CD4-positive, alpha-beta T cell treated with Interleukin-17A for 1 hour (primary cell): ENCODE results near the gene MUC2.
"Not testable (repeated sequence)": the region's sequence is repeated elsewhere in the genome, so short reads cannot be mapped to it uniquely, and the experiment has no call there.

ENCODE experiments used
- DNase-seq: peaks from one replicate; pipeline ENCODE4 v3.0.0-alpha.2; 2020

MUC2 gene

DNA sequence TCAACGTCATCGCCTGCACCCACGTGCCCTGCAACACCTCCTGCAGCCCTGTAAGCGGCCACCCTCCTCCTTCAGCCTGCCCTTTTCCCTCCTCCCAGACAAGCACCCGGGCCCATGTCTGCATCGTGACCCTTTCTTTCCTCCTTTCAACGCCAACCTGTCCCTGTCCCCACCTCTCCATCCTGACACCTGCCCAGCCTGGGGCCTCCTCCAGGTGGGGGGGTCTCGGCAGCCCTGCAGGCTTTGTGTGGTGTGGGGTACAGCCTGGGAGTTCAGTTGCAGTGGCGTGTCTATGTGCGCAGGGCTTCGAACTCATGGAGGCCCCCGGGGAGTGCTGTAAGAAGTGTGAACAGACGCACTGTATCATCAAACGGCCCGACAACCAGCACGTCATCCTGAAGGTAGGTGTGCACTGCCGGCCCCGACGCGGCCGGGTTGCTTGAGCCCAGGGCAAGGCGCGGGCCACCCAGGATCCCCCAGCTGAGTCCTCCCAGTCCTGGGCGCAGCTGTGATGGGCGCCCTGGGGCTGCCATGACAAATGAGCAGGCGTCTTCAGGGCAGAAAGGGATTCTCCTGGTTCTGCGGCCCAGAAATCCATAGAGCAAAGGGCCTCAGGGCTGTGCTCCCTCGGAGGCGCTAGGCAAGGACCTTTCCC is 33.7 kb downstream of the MUC2 start:
- no peak for DNase-seq

DNA sequence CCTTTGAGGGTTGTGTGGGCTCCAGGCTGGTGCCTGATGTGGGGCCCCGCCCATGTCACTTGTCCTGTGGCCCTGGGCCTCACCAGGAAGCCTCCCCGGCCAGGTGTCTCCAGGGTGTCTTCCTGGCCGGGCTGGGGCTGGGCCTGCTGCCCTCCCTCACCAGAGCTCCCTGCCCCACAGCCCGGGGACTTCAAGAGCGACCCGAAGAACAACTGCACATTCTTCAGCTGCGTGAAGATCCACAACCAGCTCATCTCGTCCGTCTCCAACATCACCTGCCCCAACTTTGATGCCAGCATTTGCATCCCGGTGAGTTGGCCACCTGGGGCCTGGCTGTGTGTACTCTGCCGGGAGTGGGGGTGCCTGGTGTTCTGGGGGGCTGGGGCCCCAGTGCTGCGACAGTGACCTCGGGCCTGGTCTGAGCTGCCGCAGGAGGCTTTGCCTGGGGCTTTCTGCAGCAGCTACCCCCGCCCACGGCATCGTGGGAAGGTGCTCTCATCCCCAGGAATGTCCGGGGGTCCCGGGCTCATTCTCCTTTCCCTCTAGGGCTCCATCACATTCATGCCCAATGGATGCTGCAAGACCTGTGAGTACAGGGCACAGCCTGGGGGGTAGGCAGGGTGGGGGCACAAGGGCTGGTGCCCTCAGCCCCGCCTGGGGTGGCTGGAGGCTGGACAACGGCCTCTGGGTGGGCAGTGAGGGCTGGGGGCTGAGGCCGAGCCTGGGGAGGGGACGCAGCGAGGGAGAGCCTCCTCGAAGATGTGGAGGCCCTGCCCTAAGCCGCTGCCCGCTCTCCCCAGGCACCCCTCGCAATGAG is 34.6 kb downstream of the MUC2 start:
- no peak for DNase-seq

DNA sequence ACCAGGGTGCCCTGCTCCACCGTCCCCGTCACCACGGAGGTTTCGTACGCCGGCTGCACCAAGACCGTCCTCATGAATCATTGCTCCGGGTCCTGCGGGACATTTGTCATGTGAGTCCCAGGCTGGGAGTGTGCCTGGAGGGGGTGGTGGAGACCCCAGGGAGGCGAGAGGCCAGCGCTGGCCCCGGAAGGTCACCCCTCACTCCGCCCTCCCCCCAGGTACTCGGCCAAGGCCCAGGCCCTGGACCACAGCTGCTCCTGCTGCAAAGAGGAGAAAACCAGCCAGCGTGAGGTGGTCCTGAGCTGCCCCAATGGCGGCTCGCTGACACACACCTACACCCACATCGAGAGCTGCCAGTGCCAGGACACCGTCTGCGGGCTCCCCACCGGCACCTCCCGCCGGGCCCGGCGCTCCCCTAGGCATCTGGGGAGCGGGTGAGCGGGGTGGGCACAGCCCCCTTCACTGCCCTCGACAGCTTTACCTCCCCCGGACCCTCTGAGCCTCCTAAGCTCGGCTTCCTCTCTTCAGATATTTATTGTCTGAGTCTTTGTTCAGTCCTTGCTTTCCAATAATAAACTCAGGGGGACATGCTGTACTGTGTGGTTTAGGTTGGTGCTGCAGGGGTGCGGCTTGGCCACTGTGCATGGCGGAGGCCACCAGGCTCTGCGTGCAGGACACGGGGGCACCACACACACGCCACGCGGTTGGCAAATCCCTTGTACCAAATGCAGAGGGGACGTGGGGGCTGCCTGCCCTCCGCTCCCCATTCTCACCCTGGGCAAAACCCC is 35.4 kb downstream of the MUC2 start:
- no peak for DNase-seq

DNA sequence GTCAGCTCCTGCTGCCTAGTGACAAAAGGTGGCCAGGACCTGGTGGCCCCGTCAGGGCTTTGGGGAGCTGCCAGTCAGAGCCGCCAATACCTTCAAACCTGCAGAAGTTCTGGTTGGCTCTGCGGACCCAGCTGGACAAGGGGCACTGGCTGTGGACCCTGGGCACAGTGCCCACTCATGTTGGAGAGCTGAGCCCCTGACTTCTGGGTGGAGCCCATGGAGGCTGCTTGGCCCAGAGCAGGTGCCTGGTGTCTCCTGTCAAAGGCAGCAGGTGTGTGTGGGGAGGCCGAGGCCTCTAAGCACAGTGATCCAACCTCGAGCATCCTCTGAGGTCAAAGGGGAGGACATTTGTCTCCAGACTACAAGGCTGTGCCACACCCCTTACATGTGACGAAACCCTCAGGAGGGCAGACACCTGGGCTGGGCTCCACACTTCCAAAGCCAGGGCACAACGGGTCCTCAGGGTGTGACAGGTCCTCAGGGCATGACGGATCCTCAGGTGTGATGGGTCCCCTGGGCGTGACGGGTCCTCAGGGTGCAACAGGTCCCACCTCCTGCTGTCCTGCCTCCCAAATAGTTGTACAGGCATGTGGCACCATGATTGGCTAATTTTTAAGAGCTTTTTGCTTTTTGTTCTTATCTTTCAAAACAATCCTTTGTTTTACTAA is 37.0 kb downstream of the MUC2 start:
- no peak for DNase-seq

DNA sequence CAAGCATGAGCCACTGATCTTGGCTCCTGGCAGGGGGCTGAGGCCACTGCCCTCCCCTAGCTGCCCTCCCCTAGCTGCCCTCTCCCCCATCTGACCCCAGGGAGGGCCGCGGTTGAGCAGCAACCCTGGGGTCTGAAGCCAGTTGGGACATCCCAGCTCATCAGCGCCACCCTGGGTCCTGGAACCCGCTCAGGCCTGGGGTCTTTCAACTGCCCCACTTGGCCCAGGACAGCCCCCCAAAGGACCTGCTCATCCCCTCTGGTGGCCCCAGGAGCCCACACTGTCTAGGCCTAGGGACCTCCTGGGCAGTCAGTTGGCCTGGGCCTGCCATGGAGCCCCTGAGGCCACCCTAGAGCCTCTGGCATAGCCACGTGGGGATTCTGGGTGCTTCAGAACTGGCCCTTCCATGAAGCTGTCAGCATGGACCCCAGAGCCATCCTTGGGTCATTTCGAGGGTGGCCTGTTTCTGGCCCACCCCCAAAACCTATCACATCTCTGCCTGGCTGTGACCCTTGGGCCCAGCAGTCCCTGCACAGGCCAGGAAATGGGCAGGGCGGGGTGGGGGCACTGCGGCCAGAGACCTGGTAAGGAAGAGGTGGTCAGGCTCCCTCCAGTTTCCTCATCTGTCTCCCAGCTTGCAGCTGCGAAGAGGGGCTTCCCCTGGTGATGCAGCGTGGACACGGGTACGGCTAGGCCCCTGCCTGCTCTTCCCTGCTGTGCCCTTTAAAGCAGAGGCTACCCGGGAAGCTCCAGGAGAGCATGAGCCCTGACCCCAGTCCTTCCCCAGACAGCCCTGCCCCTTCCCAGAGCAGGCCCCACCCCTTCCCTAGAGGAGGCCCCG is 37.9 kb downstream of the MUC2 start:
- no peak for DNase-seq

DNA sequence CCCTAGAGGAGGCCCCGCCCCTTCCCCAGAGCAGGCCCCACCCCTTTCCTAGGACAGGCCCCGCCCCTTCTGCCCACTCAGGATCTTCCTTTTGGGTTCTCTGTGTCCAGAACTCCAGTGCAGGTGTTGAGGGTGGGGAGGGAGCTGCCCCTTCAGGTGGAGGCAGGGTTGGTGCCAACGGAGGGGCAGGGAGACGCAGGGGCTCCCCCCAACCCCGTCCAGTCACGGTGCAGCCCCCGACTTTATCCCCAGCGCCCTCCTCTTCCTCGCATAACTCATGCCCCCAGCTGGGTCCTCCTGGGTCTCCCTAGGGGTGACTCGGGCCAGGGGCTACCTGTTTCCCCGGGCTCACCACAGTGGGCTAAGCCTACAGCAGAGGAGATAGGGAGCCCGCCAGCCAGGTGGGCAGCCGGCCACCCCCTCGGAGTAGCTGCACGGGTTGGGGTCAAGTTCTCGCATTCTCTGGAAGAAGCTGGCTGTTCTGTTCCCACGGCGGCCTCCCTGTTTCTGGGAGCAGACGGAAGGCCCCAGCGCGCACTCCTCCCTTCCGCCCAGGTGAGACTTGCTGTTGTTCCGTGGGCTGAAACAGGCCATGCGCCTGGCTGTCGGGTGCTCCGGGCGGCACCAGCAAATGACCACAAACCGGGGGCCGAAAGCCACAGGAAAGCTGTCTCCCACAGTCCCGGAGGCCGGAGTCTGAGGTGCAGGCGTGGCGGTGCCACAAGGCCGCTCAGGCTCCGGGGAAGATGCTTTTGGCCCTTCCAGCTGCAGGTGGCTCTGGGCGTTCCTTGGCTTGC is 38.9 kb downstream of the MUC2 start:
- DNase-seq = no peak

DNA sequence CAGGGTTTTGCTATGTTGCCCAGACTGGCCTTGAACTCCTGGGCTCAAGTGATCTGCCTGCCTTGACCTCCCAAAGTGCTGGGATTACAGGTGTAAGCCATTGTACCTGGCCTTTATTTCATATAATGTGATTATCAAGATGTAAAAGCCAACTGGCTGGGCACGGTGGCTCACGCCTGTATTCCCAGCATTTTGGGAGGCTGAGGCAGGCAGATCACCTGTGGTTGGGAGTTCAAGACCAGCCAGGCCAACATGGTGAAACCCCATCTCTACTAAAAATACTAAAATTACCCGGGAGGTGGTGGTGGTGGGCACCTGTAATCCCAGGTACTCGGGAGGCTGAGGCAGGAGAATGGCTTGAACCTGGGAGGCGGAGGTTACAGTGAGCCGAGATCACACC is 40.6 kb downstream of the MUC2 start:
- DNase-seq = not testable (repeated sequence)

DNA sequence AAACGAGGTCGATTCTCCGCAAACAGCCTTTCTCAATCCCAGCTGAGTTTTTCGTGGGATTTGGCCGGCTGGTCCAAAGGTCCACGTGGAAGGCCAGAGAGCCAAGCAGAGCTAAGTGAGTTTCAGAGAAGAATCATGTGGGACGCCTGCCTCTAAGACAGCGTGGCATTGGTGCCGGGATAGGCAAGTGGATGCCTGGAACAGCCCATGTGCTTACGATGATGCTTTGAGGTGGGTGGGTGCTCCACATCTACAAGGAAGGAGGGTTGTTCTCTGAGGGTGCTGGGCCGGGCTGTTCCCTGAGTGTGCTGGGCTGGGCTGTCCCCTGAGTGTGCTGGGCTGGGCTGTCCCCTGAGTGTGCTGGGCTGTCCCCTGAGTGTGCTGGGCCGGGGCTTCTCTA is 41.4 kb downstream of the MUC2 start:
- DNase-seq = no peak

DNA sequence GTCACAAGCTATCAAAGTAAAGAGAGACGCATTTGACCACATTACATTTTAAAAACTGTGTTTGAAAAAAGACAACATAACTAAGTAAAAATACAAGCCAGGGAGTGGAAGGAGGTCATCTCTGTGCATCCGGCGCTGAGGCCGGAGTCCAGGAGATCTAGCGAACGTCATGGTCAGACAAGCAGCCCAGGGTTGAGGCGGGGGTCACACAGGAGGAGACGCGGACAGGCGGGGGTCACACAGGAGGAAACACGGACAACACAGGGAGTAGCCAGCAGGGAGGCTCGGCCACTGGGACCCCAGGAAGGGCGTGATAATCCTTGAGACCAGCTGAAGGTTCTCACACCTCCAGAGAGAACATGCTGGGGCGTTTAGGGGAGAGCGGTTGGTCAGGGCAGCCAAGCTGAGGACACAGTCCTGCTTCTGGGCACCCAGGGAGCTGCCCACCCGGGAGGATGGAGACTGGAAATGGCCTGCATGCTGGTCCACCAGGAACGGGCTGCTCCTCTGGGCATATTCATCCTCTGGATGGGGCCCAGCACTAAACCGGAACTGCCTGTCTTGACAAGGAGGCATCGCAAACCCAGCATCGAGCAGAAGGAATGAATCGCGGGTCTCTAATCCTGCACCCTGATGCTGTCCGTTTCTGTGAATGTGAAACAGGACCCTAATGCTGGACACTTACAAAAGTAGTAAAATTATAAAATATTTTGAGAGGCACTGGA is 42.2 kb downstream of the MUC2 start:
- no peak for DNase-seq

DNA sequence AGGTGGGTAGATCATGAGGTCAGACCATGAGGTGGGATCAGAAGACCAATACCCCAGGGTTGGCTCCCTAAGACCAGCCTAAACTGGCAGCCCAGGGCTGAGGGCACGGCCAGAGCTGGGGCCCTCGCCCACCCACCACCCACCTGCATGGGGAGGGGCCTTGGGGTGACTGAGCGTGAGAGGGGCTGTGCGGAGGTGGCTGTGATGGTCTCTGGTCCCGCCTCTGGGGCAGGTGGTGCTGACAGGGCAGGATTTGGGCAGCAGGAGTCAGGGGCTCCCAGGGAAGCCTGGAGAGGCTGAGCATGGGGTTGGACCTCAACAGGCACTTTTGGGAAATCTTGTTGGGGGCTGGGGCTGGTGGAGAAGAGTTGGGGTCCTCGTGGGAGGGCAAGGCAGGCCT is 43.3 kb downstream of the MUC2 start:
- DNase-seq = no peak

DNA sequence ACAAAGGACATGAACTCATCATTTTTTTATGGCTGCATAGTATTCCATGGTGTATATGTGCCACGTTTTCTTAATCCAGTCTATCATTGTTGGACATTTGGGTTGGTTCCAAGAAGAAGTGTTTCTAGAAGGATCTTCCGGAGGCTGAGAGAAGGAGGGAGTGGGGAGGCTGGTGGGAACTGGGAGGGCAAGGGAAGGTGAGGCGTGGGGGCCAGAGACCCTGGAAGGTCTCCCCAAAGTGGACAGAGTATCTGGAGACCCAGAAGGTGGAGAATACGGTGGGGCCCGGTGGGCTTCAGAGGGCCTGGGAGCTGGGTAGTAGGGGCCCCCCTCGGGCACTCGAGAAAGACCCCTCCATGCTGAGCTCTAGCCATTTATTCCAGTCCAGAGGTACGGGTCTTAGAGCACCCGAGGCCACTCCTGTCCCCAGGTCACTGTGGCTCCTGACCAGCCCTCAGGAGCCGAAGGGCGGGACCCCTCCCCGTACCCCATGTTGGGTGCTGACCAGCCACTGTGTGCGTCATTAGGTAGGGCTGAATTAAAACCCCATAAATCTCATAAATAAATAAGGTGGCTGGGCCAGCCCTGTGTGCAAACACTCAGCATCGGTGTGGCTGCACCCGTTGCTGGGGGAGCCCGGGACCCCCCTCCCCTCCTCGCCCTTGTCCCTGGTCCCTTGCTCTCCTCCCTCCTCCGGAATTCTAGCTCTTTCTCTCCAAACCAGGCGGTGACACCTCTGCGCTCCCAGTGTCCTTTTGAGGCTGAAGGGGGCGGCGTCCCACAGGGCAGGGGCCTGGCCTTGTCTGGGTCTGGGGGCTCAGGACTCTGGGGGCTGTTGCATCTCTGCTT is 44.3 kb downstream of the MUC2 start:
- no peak for DNase-seq

DNA sequence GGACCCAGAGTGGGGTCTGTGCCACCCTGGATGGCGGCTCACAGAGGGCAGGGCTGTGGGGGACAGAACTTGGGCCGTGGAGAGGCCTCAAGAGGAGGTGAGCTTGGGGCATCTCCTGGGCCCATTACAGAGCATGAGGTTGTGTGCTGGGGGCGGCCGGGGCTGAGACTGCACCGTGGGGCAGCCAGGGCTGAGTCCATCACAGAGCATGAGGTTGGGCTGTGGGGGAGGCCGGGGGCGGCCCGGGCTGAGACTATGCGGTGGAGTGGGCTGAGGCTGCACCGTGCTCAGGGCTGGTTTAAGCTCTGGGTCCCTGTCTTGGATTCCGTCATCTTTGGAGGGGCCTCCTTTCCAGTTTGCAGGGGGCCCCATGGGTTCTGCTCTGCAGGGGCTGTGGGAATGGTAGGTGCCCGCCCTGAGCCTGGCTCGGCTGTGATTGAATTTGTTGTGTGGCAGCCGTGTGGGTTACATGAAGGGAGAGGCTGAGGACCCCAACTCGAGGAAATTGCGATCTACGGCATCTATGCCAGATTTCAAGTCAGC is 45.0 kb downstream of the MUC2 start:
- no peak for DNase-seq

DNA sequence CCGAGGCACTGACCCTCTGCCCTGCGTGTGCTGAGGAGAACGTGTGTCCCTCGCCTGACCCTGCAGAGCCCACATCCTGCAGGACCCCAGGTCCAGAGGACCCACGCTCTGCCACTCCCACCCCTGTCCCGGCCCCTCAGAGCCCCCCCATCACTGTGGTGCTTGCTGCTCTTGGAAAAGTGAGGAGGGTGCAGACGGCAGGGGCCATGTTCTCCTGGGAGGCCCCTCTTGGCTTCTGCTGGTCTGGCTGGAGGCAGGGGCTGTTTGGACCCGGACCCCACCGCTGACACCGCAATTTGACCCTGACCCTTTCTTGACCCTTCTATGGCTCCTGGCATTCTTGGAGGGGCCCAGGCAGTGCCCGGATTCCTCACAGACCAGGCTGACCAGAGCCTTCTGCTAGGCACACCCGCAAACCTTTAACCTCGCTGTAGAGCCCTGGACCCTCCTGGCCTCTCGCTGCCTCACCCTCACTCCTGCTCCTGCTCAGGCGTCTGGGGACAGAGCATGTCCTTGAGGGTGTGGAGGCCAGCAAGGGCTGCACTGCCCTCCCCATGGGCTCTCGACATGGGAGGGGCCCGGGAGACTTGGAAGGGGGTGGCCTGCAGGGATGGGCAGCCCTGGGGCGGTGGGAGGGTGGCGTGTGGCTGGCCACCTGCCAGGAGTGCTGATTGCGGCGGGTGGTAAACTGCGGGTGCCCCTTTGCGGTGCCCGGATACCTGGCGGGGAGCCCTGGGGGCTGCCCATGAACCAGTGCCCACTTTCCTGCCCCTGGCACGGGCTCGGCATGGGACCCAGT is 46.1 kb downstream of the MUC2 start:
- DNase-seq = no peak

DNA sequence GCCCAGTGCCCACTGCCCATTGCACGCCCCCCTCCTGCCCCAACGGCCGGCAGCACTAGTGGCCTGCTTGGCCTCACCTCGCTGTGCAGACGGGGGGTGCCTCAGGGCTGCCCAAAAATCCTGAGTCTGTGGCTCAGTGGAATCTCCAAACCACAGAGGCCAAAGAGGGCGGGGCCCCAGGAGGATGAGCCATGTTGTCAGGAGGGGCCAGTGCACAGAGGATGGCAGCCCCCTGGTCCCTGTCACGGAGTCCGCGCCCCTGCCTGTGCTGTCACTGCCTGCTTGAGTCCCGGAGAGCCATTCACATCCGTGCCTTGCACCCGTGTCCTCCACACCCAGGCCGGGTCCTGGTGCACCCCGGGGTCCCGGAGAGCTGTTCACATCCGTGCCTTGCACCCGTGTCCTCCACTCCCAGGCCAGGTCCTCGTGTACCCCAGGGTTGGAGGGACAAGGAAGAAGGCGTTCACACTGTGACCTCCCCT is 46.7 kb downstream of the MUC2 start:
- DNase-seq = no peak

DNA sequence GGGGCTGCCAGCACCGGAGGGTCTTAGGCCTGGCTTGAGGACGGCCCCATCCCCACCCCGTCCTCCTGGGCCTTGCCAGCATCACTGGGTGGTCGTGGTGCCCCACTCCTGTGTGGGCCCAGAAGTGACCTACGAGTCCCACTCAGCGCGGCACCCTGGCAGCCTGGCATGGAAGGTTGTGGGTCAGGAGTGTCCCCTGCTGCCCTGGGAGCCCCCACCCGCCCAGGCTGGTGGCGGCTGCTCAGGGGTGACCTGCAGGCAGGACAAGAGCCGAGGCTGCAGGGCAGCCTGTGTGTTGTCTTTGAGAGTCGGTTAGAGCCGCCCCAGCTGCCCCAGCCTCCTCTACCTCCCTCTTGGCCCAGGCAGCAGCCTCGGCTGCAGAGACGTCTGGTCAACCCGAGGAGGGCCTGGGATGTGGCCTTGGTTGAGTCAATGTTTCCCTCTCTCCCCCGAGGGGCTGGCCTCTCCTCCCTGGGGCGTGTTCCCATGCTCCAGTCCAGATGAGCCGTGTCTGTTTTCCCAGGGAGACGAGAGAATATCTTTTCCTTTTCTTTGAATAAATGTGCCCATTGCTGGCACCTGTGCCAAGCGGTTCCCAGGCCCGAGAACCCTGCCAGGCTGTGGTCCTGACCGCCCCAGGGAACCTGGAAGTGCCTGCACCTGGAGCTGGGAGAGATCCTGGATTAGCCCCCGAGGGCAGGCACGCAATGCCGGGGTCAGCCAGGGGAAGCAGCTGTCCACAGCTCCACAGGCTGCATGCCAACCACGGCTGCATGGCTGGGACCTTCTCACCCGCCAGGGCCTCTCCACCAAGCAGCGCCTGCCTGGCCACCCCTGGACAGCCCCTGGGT is 47.4 kb downstream of the MUC2 start:
- DNase-seq = no peak

DNA sequence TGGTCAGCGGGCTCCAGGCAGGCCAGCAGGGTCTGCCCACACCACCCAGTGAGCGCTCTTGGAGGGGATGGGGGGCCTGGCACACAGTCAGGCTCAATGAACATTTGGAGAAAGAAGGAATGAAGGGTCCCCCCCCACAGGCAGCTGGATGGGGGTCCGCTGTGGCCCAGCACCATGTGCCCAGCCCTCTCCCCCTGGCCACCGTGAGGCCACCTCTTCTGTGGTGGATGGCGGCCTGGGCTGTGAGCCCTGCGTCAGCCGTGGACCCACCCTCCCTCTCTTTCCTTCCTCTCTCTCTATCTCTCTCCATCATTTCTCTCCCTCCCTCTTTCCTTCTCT is 48.0 kb downstream of the MUC2 start:
- no peak for DNase-seq

DNA sequence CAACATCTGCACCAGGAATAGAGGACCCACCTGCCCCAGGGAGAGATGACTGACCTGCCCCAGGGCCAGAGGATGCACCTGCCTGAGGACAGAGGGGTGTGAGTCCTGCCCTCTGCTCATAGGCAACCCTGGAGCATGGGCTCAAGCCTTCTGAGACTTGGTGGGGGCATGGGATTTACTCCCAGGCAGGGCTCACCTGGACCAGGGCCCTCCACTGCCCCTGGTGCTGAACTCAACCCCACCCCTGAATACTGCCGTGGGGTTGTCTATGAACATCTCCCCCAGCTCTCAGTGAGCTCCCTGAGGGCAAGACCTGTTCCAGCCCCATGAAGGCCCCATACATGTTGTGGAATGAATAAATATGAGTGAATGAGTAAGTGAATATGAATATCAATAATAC is 49.3 kb downstream of the MUC2 start:
- DNase-seq = no peak
